T follicular helper cell (primary cell): ENCODE results near the gene UBA1.

Source experiments
- DNase-seq: peaks from one replicate; pipeline ENCODE4 v3.0.0-alpha.2; 2020; ENCODE audit warnings: low read depth

Gene UBA1

DNA sequence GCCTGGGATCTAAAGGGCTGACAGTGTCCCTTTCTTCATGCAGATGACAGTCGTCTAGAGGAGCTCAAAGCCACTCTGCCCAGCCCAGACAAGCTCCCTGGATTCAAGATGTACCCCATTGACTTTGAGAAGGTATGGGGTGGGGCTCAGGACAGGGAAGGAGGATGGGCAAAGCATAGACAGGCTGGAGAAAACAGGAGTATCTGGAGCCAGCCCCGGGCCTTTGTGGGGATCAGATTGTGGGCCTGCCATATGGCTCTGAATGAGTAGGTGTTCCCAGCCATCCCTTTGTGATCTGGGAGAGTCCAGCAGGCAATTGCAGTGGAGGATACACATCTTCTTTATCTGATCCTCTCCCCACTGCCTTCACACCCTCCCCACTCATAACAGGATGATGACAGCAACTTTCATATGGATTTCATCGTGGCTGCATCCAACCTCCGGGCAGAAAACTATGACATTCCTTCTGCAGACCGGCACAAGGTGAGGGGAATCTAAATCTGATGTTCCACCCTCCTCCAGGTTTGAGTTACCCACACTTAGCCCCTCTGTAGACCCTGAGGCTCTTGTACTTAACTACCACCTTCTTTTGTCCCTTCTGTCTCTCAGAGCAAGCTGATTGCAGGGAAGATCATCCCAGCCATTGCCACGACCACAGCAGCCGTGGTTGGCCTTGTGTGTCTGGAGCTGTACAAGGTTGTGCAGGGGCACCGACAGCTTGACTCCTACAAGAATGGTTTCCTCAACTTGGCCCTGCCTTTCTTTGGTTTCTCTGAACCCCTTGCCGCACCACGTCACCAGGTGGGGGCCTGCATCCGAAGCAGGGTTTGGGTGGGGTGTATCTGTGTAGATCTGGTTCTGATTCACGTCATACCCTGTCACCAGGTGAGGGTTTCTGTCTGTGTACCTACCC lies 19.0 kb downstream of the UBA1 start:
- no peak for DNase-seq

DNA sequence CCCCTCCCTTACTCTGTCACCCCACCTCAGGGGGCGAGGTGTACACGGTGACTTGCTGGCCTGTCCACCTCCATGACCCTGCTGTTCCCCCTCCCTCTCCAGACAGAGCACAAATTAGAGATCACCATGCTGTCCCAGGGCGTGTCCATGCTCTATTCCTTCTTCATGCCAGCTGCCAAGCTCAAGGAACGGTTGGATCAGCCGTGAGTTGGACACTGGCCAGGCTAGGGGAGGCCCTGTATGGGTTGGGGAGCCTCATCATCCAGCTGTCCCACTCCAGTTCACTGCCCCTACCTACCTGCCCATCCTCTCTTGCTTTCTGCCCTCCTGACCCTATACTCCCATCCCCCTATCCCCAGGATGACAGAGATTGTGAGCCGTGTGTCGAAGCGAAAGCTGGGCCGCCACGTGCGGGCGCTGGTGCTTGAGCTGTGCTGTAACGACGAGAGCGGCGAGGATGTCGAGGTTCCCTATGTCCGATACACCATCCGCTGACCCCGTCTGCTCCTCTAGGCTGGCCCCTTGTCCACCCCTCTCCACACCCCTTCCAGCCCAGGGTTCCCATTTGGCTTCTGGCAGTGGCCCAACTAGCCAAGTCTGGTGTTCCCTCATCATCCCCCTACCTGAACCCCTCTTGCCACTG lies 20.9 kb downstream of the UBA1 start:
- no peak for DNase-seq

DNA sequence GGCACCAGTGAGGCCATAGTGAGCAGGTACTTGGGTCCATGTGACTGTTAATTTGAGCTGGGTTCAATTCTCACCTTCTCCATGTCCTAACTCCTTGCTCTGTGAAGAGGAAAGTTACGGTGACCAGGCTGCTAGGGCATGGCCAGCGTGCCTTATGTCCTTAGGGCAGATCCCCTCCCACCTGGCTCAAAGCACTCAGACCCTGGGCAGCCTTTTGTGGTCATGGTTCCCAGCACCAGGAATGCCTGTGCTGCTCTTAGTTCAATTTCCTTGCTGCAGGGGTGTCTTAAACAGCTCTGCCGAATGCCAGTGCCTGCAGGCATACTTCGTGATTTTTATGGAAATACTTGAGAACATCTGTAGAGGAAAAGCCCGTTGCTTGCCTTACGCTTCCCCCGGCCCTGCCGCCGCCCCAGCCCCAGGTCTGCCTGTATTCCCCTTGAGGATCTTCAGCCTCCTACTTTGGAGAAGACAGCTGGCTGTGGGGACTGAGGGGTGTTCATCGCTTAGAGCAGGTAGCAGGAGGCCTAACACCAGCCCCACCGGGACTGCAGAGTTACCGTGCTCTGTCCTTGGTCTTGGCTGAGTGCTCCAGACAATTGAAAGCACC lies 21.8 kb downstream of the UBA1 start:
- DNase-seq = no peak

DNA sequence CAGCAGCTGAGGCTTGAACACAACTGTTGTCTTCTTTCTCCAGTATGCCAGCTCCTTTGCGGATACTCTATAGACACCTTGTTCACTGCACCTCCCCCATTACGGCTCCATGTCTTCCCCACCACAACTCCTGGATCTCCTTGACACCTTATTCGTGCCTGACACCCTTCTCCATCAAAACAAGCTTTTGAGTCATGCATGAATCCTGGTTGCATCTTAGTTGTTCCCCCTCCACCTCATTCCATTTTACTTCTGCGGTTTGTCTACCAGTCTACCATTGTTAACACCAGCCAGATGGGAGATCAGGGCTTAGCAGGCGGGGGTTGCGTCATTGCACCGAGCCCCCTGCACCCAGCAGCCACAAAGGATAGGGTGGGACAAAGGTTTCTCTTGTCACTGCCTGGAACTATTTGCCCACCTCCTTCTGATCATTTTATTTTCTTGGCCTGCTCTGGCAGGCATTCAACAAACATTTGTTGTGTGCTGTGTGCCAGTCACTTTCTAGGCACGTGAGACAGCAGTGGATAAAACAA lies 22.8 kb downstream of the UBA1 start:
- DNase-seq = no peak

DNA sequence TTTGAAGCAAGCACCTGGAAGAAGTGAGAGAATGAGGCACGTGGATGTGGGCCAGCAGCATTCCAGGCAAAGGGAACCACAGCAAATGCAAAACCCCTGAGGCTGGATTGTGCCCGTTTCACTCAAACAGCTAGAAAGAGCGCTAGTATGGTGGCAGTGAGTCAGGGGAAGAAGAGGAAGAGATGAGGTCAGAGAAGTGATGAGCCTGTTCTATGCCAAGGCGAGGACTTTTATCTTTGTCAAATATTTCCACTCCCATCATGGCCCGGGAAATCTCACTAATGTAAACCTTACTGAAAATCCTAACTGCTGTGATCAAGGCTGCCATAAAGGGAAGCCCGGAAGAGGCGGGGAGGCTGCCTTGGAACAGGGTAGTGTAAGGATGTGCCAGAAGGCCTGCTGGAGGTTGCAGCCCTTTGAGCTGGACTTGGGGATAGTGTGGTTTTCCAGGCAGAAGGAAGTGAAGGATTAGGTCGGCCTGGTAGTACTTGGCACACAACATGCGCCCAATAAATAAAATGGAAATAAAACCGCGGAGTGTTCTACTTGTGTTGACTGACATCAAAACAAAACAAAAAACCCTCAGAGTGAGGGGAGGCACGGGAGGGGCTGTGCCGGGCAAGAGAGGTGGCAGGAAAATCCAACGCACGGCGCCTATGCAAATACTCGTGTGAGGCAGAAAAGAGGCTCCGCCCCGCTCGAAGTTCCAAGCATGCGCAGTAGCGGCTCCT lies 23.7 kb downstream of the UBA1 start:
- DNase-seq = peak; percentile 18

DNA sequence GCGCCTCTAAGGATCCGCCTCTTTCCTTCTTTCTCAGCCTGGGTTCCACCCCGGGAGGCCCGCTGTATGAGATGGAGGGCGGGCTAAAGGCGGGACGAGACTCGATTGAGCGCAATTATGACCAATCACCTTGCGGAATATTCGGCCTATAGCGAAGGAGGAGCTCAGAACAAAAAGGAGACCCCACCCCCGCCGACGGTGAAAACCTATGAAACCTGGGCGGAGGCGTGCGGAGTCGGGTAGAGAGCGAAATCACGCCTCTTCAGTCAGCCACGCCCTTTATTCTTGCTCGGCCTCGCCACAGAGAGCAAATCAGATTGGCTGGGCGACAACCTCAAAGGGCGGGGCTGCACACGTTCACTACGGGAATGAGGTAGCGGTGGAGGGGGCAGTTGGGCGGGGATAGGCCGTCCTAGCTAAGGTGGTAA lies 24.2 kb downstream of the UBA1 start:
- peak; percentile 98 for DNase-seq

DNA sequence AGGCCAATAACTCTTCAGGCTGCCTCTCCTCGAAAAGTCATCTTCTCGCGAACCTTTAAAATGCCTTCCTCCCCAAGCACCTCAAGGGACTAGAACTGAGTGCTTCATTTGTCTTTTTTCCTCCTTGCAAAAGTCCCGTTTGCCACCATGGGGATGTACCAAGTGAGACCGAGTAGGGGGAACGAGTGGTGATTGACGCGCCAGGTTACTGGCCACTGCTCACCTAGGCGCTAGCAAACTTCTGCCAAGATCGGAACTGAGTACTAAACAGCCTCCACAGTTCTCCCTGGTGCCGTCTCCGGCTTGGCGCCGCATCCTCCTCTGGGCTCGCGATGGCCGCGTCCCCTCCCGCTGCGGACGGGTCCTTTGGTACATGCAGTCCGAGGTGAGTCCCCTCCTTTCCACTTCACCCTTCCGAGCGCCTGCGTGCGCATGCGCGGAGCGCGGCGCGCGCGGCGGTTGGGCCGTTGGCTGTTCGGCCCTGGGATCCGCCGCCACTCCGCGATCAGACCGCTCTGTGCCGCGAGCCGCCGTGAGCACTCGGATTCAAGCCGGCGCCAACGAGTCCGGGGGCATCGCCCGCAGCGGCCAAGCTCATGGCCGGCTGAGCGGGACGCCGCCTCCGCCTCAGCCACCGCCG lies 24.8 kb downstream of the UBA1 start, which contains the start of gene CDK16:
TSS of gene CDK16 (plus strand) at position 402 of the 640 bp plus-strand sequence. CDS start 4,877 bp downstream, outside the sequence.
- DNase-seq = peak; percentile 69

DNA sequence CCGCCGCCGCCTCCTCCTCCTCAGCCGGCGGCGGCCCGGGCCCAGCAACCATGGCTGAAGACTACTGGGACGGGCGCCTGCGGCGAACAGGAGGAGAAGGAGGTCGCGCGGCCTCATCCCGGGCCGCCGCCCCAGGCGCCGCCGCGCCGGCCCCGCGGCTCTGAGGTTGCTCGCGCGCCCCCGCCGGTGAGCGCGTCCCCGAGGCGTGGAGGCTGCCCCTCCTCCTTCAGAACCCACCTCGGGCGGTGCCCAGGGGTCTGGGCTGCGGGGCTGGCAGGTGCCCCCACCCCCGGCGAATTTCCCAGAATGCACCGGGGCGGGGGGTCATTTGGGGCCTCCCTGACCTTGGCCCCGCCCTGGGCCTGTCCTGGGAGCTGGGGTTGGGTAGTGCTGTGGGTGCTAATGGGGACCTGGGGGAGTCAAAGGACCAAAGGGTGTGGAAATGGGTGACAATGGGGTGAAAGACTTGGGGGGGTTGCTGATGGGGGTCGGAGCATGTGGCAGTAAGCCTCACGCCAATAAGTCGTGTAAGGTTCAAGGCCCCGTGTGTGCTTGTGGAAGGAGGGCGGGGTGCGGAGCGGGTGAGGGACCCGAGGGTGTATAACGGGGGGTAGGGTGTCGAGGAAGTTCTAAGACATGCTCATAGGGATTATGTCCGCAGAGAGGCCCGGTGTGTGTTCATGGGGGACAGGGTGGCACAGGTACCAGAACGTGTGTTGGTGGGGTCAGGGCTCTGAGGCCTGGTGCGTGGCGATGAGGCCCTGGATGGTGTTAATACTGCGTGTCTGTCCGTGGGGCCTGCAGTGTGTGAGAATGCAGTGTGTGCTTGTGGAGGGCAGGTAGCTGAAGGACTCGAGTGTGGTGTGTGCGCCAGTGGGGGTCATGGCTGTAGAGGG lies 25.5 kb downstream of the UBA1 start:
- peak; percentile 30 for DNase-seq

DNA sequence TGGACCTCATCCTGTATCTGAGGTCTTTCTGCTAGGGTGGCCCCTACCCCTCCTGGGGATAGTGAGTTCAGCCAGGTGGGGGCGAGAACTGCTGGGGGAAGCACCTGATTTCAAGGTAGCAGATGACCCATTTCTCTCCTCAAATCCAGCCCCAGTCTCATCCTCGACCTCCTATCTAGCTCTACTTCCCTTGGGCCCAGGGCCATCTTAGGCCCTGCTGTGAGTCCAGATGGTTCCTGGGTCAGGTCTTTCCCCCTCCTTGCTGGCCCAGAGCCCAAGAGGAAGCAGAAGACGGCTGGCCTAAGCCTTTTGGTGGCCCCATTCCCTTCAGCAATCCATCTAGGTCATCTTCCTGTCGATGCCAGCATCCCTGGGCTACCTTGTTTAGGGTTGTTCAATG lies 28.1 kb downstream of the UBA1 start:
- DNase-seq = no peak

DNA sequence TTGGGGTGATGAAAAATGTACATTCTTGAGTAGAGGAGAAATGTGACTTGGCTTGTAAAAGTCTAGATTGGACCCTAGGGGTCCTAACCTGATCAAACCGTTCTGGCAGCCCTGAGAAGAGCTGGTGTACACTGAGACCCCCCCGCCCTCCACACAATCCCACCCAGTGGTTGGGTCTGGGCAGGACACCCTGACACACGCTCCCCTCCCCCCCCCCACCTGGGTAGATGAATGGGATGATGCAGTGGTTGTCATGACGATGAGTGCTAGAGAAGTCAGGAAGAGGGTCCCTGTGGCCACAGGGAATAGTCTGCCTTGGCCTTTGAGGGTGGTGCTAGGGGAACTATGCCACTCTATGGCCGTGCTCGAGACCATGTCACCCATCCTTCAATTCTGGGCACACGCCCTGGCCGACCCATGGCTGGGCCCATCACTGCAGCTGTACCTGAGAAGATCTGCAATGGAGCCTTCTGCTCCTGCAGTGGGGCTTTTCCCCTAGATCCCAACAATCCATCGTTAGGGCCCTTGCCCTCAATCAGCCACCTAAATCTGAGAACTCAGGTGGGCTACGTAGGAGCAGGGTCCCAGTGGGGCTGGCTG lies 29.2 kb downstream of the UBA1 start:
- no peak for DNase-seq

DNA sequence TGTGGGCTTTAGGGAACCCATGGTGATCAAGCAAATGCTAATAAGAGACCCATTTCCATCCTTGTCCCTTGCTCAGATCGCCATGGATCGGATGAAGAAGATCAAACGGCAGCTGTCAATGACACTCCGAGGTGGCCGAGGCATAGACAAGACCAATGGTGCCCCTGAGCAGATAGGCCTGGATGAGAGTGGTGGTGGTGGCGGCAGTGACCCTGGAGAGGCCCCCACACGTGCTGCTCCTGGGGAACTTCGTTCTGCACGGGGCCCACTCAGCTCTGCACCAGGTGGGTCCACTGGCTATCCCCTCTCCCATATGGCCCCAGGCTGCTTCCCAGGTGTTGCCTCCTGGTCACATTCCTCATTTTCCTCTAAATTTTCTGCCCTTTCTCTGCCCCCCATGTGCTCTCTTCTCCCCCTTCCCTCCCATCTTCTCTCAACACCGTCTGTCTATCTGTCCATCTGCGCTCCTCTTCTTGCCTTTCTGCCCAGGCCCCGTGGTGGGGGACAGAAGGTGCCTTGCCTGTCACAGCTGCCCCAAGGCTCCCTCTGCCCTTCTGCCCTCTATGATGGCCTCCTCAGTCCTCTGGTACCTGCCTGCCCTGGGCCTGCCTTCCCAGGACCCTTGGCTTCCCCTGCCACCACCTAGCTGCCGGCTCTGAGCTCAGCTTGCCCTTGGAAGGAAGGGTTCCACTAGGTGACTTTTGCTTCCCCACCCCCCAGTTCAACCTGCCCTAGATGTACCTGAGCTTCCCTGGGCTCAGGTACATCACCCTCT lies 30.0 kb downstream of the UBA1 start:
- no peak for DNase-seq

DNA sequence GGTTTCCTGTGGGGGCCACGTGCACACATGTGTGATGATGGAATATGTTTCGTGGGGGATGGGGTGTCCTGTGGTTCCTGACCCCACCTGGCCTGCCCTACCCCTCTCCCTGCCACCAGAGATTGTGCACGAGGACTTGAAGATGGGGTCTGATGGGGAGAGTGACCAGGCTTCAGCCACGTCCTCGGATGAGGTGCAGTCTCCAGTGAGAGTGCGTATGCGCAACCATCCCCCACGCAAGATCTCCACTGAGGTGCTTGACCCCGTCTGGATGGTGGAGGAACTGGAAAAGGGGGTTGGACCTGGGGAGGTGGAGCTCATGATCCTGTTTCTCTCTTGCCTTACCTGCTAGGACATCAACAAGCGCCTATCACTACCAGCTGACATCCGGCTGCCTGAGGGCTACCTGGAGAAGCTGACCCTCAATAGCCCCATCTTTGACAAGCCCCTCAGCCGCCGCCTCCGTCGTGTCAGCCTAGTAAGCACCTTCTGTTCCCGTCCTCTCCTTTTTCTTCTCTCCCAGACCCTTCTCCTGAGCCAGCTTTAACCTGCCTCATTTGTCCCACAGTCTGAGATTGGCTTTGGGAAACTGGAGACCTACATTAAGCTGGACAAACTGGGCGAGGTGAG lies 30.8 kb downstream of the UBA1 start:
- no peak for DNase-seq

DNA sequence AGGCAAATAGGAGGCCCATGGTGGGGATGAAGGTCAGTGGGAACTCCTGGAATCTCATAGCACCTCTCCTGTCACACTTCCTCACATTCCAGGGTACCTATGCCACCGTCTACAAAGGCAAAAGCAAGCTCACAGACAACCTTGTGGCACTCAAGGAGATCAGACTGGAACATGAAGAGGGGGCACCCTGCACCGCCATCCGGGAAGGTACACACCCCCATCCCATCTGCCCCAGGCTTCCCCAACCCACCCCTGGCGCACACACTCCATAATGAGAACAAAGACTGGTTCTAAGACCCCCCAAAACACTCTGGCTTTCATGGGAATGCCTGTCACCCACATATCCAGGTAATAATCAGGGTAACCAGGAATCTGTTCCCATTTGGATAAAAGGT lies 31.3 kb downstream of the UBA1 start:
- DNase-seq = no peak

DNA sequence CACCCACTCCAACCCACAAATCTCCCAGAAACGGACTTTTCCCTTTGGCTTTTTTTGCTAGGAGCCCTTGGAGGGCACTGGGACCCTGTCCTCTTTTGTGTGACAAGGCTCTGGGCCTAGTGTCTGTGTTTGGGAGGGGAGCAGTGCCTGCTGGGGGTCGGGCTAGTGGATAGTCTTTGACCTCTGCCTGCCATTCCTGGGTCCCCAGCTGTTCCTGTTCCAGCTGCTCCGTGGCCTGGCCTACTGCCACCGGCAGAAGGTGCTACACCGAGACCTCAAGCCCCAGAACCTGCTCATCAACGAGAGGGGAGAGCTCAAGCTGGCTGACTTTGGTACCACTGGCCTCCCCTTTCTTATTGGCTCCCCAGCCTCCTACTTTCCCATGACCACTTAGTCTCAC lies 32.4 kb downstream of the UBA1 start:
- DNase-seq = no peak

DNA sequence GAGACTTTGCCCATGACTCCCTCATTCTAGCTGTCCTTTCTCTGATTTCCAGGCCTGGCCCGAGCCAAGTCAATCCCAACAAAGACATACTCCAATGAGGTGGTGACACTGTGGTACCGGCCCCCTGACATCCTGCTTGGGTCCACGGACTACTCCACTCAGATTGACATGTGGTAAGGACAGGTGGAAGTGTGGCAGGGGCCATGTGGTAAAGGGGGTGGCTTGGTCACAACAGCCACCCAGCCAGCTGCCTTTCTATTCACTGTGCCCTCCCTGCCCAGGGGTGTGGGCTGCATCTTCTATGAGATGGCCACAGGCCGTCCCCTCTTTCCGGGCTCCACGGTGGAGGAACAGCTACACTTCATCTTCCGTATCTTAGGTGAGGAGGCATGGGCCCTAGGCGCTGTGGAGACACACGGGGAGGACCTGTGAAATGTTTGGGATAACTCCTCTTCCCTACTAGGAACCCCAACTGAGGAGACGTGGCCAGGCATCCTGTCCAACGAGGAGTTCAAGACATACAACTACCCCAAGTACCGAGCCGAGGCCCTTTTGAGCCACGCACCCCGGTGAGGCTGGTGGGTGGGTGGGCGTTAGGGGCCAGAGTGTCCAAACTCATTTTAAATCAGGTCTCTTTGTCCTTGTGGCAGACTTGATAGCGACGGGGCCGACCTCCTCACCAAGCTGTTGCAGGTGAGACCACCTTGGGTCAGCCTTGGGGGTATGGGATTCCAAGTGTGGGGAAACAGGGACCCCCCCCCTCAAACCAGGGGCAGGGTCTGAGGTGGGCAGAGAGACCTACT lies 33.1 kb downstream of the UBA1 start:
- DNase-seq = no peak

DNA sequence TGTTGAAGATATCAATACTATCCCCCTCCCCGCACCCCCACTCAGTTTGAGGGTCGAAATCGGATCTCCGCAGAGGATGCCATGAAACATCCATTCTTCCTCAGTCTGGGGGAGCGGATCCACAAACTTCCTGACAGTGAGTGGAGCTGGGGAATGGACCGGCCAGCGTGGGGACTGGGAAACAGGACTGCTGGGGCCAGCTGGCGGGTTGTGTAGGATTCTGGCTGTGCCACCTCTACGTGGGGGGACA lies 33.6 kb downstream of the UBA1 start:
- no peak for DNase-seq

DNA sequence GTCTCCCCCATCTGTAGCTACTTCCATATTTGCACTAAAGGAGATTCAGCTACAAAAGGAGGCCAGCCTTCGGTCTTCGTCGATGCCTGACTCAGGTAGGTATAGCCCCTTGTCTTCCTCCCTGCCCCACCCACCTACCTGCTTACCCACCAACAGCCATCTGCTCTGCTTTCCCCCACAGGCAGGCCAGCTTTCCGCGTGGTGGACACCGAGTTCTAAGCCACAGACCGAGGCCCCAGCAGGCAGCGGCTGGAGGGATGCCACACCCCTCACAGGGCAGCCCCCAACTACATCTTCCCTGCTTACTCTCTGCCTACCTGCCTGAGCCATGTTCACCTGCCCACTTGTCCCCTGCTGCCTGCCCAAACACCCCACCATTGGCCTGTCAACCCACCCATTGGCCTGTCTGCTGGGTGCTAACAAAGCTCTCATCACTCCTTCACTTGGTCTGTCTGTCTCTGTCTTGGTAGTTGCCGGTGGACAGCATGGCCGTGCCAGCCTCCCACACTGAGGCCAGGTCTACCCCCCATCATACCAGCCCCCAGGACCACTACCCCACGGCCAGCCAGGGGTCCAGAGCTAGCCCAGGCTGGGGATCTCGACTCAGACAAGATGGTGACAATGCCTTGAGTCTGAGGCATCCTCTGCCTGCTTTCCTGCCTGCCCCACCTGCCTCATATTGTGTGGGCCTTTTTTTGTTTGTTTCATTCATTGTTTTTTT lies 35.1 kb downstream of the UBA1 start:
- DNase-seq = no peak
